HTR-8/SVneo (cell line): ENCODE data around the gene SOCS1.

Experiments
- DNase-seq: peaks from one replicate; pipeline ENCODE4 v3.0.0; 2011; ENCODE audit warnings: low spot score, mixed read lengths; ENCODE audit not compliant: insufficient read length
- FAIRE-seq: peaks from 2 replicates; lab custom pipeline; 2011; peaks lifted over from hg19 to GRCh38; lab: Jason Lieb, UNC

The SOCS1 gene

GRCh38 chr16:11264155-11264832 is 8.3 kb upstream of the SOCS1 start:
- no peak for DNase-seq
- FAIRE-seq, result no peak

GRCh38 chr16:11263737-11264136 is 7.7 kb upstream of the SOCS1 start:
- DNase-seq (no peak), FAIRE-seq (no peak)

DNA sequence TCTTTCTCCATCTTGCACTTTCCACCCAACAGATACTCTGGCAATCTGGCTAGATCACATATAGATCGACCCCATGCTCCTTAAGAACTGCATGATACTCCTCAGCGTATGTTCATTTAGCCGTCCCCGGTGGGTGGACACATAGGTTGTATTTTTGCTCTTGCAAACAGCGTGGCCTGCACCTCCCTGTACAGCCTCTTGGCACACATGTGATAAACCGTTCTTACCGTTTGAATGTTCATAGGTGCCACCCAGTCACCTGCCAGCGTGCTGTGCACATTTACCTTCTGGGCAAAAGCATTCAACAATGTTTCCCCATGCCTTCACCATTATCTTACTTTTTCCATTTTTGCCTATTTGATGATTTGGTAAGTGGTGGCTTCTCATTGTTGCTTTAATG is 6.9 kb upstream of the SOCS1 start:
- FAIRE-seq, result no peak

GRCh38 chr16:11260596-11260966 is 4.6 kb upstream of the SOCS1 start:
- DNase-seq, result no peak
- no peak for FAIRE-seq

More for the DNA sequence above, 6.9 kb upstream of the SOCS1 start:
- DNase-seq, result no peak

- no peak for DNase-seq
- no peak for FAIRE-seq
Measured at GRCh38 chr16:11259655-11260595, 3.9 kb upstream of the SOCS1 start.

- FAIRE-seq (no peak), DNase-seq (no peak)
Measured at GRCh38 chr16:11258553-11259492, 2.8 kb upstream of the SOCS1 start.

DNA sequence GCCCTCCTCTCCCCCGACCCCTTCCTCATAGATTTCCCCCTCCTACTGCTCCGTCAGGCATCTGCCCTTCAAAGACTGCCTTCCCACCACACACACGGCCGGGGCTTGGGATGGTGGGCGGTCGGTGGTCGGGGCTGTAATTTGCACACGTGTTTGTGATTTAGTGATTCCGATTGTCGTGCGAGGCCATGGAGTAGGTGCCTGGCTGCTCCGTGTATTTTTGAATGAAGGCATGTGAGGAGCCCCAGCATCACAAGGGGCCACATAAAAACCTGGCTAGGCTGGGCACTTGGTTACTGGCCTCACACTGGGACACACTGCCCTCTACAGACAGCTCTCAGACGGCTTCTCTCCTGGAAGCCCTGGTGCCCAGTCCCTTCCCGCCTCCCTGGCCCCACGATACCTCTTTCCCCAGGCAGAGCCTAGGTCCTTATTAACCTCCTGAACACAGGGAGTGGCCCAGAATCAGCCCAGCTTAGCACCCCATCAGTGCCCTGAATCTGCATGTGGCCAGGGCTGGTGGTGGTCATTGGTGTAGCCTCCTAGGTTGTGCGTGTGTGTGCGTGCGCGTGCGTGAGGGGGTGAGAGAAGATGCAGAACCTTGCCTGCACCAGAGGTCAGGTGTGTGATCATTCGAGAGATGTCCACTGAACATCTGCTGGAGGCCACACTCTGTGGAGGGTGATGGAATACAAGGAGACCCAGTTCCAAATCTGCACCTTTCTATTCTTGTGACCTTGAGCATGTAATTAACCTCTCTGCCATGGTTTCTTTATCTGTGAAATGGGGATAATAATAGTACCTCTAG is 1.3 kb upstream of the SOCS1 start:
- peak; percentile 87 for DNase-seq
- FAIRE-seq, result peak; percentile 55

DNA sequence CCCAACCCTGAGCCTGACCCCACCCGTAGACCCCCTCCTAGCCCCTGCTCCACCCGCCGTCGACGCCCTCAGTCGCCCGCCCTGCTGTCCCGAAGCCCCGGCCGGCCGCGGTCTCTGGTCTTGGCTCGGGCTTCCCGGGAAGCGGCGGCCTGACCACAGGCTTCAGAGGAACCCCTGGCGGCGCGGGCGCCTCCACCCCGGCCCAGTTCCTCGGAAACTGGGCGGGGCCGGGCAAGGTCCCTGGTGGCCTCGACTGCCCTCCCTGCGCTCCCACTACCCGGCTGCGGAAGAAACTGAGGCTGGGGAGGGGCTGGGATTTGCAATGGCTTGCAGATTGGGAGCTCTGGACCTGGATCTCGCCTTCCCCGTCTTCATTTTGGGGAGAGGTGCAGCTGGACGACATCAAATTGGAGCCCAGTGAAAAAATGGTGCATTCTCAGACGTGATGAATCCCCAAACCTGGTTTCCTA is 692 bp upstream of the SOCS1 start:
- DNase-seq (no peak), FAIRE-seq (no peak)

DNA sequence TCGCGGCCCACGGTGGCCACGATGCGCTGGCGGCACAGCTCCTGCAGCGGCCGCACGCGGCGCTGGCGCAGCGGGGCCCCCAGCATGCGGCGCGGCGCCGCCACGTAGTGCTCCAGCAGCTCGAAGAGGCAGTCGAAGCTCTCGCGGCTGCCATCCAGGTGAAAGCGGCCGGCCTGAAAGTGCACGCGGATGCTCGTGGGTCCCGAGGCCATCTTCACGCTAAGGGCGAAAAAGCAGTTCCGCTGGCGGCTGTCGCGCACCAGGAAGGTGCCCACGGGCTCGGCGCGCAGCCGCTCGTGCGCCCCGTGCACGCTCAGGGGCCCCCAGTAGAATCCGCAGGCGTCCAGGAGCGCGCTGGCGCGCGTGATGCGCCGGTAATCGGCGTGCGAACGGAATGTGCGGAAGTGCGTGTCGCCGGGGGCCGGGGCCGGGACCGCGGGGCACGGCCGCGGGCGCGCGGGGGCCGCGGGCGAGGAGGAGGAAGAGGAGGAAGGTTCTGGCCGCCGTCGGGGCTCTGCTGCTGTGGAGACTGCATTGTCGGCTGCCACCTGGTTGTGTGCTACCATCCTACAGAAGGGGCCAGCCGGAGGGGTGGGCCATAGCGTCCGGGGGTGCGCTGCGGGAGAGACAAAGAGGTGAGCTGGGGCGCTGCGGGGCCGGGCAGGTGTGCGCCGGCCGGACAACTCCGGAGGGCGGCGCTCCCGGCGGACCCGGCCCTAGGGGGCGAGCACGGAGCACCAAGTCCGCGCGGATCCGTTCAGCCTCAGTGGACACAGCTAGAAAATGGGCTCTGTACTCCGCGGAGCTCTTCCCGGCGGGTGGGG is 879 bp downstream of the SOCS1 start:
- FAIRE-seq (no peak), DNase-seq (no peak)

DNA sequence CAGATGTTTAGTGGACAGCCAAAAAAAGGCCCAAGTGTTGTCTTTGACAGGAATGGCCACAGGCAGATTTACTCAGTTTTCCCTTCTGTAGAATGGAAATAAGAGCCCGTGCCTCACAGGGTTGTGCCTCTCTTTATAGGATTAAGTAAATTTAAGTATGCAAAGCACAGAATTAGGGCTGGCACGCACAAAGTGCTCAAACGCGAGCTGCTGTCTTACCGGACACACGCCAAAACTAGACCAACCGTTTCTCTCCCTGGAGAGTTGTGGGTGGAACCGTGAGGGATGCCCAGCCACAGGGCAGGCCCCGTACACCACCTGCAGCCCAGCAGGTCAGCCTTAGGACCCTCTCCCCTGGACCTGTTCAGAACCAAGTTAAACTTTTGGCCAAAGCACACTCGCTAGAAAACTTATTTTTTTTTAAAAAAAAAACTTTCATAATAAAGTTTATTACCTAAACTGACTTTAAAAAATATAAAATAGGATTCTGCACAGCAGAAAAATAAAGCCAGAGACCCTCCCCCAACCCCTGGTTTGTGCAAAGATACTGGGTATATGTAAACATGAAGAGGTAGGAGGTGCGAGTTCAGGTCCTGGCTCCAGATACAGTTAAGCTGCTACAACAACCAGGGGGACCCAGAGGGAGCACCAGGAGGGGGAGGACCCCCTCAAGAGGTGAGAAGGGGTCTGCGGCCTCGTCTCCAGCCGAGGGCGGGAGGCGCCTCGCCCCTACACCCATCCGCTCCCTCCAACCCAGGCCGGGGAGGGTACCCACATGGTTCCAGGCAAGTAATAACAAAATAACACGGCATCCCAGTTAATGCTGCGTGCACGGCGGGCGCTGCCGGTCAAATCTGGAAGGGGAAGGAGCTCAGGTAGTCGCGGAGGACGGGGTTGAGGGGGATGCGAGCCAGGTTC is 1.8 kb downstream of the SOCS1 start:
- FAIRE-seq (no peak), DNase-seq (no peak)

DNA sequence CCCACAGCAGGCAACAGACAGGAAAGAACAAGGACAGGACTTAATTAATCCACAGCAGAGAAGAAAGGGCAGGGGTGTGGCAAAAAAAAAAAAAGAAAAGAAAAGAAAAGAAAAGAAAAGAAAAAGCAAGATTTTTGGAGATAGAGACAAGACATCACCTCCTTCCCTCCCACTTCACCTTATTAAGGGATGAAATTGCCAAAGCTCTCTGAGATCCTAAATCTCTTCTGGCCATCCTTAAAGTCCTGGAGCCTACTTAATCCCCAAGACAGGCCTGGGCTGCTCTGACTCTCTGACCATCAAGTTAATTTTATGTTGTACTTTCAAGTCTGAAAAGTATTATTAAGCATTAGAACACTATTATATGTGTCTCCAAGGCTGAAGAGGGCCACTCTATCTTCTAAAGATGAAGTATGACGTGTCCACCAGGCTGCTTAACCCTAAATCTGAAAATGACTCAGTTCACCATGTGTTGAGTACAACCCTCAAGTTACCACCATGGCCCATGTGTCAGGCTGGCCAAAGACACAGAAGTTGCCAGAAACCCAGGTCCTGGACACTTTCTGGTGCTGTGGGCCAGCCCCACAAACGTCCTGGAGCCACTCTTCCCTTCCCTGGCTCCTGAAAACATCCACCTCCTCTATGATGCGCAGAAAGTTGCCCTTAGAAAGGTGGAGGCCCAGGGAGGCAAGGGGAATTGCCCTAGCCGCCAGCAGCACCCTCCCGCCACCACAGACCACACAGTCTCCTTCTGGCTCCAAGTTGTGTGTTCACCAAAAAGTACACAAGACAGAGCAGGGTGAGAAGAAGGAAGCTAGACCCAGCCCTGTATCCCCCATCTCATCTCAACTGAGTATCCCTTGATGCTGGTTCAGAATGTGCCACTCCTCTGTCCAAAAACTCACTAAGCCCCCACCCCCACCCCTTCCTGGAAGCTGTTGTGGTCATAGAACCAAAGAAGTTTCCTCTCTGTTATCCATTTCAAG is 2.7 kb downstream of the SOCS1 start:
- no peak for FAIRE-seq

GRCh38 chr16:11252482-11252931 is 3.5 kb downstream of the SOCS1 start:
- FAIRE-seq (no peak), DNase-seq (no peak)

More for the DNA sequence above, 2.7 kb downstream of the SOCS1 start:
- no peak for DNase-seq

GRCh38 chr16:11251525-11252481 is 4.2 kb downstream of the SOCS1 start:
- DNase-seq (no peak), FAIRE-seq (no peak)

DNA sequence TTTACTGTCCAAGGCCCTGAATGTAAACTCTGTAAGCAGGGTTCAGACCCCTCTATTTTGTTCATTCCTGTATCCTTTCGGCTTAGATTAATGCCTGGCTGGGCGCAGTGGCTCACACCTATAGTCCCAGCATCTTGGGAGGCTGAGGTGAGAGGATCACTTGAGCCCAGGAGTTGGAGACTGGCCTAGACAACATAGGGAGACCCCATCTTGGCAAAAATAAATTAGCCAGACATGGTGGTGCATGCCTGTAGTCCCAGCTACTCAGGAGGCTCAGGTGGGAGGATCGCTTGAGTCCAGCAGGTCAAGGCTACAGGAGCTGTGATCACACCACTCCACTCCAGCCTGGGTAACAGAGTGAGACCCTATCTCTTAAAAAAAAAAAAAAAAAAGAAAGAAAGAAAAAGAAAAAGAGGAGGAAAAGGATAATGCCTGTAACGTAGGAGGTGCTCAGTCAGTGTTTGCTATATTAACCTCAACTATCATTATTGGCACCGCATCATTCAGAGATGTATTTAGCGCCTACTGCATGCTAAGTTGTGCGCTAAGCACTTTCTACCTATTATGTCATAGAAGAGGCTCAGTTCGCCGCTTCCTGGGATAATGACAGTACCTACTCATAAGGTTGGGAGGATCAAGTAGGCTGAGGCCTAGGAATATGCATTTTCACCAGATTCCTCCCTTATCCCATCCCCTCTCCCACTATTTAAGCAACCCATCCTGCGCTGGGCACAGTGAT is 5.0 kb downstream of the SOCS1 start:
- DNase-seq (no peak), FAIRE-seq (no peak)
